ENCODE results near the gene CCL2.

CCL2 gene

DNA sequence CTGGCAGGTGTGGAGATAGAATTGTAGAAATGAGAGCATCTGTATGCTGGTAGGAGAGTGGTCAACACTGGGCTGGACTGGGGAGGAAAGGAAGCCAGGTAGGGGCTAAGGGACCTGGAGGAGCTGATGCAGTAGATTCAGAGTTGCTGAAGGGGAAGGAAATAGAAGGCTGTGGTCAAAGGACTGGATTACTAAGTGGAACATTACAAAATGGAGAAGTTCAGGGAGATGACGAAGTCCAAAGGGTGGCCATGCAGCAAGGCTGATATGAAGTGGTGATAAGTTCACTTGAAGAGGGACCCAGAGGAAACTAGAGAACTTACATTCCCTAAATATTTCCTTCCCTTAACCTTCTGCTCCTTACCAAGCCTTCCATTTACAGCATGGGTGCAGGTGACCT lies 8.6 kb upstream of the CCL2 start:
- no peak for DNase-seq (ENCODE audit: low spot score)
- in situ Hi-C loops (cut with MboI; ENCODE audit: low sequenced_read_pairs, unreplicated experiment), result no loop called here
- TF ChIP-seq, protein P1, sequence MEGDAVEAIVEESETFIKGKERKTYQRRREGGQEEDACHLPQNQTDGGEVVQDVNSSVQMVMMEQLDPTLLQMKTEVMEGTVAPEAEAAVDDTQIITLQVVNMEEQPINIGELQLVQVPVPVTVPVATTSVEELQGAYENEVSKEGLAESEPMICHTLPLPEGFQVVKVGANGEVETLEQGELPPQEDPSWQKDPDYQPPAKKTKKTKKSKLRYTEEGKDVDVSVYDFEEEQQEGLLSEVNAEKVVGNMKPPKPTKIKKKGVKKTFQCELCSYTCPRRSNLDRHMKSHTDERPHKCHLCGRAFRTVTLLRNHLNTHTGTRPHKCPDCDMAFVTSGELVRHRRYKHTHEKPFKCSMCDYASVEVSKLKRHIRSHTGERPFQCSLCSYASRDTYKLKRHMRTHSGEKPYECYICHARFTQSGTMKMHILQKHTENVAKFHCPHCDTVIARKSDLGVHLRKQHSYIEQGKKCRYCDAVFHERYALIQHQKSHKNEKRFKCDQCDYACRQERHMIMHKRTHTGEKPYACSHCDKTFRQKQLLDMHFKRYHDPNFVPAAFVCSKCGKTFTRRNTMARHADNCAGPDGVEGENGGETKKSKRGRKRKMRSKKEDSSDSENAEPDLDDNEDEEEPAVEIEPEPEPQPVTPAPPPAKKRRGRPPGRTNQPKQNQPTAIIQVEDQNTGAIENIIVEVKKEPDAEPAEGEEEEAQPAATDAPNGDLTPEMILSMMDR (IDR thresholded peaks at IDR 0.05; ENCODE audit: borderline replicate concordance, control extremely low read depth, extremely low read depth, insufficient read depth, missing control alignments), result no peak

DNA sequence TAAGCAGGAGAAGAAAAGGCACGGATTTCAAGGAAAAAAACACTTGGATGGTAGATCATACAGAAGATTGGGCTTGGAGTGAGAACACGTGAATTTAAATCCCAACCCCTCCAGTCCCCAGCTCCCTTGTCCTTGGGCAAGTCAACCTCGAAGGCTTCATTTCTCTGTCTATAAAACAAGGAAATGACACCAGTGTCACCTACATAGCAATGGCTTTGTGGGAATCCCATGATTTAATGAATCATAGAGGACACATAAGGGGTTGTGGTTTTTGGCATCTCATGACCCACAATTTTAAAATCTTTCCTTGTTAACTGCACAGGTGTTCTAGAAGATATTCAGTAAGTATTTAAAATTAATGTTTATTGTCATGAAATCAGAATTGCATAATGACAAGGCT lies 8.2 kb upstream of the CCL2 start:
- in situ Hi-C loops (cut with MboI; ENCODE audit: low sequenced_read_pairs, unreplicated experiment), result no loop called here
- TF ChIP-seq, protein P1 (IDR thresholded peaks at IDR 0.05; ENCODE audit: borderline replicate concordance, control extremely low read depth, extremely low read depth, insufficient read depth, missing control alignments), result no peak
- DNase-seq (ENCODE audit: low spot score), result no peak

DNA sequence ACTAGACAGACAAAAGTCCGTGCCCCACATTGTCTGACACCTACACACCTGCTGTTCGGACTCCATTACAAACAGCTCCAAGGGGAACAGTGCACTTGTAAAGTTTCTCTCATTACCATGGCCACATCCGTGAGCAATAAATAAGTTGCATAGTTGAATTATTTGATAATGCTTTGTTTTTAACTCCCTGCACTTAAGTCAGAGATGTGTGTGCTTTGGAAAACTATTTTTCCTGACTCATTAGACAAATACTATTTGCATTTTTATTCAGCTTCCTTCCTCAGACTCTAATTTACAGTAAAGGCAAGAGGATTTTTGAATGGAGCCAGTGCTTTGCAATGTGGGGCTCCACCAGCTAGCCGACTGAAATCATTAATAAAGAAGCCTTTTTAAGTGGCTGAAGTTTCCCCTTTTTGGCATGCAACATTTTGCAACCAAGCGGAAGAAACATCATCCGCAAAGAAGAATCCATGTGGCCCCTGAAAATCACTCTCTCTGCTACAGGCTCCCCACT lies 6.5 kb upstream of the CCL2 start:
- in situ Hi-C loops (cut with MboI; ENCODE audit: low sequenced_read_pairs, unreplicated experiment), result no loop called here
- DNase-seq (ENCODE audit: low spot score), result no peak
- TF ChIP-seq, protein P1 (IDR thresholded peaks at IDR 0.05; ENCODE audit: borderline replicate concordance, control extremely low read depth, extremely low read depth, insufficient read depth, missing control alignments), result no peak

DNA sequence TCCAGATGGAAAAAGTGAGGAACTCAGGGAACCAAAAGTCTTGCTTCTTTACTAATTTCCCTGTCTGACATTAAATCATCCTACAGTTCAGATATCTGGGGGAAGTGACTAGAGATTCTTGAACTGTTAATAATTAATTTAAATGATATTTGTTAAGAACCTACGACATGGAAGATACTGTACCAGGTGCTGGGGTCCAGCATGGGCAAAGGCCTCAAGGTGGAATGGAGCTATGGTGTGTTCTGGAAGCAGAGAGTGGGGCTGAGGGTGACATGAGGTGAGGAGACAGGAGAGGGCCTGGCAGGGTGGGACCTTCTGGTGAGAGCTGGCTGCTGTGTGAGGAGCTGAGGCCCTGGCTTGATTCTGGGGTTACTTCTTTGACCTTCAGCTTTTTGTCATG lies 6.0 kb upstream of the CCL2 start:
- TF ChIP-seq, protein P1 (IDR thresholded peaks at IDR 0.05; ENCODE audit: borderline replicate concordance, control extremely low read depth, extremely low read depth, insufficient read depth, missing control alignments), result no peak
- DNase-seq (ENCODE audit: low spot score), result no peak
- in situ Hi-C loops (cut with MboI; ENCODE audit: low sequenced_read_pairs, unreplicated experiment), result no loop called here

DNA sequence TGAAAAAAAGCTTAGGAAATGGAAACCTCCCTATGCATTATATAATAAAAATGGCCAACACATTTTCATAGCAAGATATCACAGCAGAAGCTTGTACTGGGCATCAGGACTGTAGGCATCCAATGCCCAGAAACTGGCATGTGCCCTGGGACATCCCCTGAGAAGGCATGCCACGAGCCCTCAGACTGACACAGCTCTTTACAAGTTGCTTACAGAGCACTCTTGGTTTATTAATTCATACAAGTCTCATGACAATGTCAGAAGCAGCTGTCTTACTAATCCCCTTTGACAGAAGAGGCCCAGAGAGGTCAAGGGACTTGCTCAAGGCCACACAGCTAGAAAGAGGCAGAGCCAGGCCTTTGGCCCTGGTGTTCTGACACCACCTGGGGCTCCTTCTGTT lies 5.6 kb upstream of the CCL2 start:
- no peak for DNase-seq (ENCODE audit: low spot score)
- TF ChIP-seq, protein P1 (IDR thresholded peaks at IDR 0.05; ENCODE audit: borderline replicate concordance, control extremely low read depth, extremely low read depth, insufficient read depth, missing control alignments), result no peak
- in situ Hi-C loops (cut with MboI; ENCODE audit: low sequenced_read_pairs, unreplicated experiment), result no loop called here

DNA sequence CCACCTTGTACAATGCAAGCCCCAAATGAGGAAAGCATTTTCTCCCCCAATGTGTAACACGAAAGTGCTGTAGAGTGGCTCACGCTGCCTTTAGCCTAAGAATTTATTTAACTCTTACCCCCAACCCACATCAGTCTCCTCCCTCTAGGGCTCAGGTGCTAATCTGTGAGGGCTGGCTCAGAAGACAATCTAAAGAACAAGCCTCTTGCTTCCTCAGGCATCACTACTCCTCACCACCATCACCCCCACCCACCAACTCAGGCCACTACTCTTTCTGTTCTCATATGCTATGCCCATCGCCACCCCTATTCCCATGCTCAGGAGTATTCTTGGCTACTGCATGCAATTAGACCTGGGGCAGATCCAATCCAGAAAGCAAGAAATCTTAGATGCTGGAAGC lies 3.9 kb upstream of the CCL2 start:
- DNase-seq (ENCODE audit: low spot score), result no peak
- TF ChIP-seq, protein P1 (IDR thresholded peaks at IDR 0.05; ENCODE audit: borderline replicate concordance, control extremely low read depth, extremely low read depth, insufficient read depth, missing control alignments), result no peak
- in situ Hi-C loops (cut with MboI; ENCODE audit: low sequenced_read_pairs, unreplicated experiment), result no loop called here

DNA sequence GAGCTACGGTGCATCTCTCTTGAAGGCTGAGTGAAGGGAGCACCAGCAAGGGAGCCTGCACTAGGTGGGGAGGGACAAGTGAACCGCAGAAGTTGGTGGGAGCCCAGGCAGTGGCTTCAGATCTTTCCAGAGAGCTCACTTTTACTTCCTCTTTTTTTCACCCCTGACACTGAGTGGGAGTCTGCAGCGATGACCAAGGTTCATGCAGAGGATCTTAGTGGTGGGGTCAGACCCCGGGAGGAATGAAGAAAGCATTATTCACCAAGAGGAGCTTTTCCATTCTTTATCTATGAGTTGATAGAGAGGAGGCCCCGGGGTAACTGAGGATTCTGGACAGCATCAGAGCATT lies 3.0 kb upstream of the CCL2 start:
- DNase-seq (ENCODE audit: low spot score), result peak; percentile 52
- in situ Hi-C loops (cut with MboI; ENCODE audit: low sequenced_read_pairs, unreplicated experiment), result no loop called here
- TF ChIP-seq, protein P1 (IDR thresholded peaks at IDR 0.05; ENCODE audit: borderline replicate concordance, control extremely low read depth, extremely low read depth, insufficient read depth, missing control alignments), result no peak
